WI38 (cell line): ENCODE data around the gene AKT3.

Experiments
- H3K4me3 ChIP-seq: 2 replicates; pipeline ENCODE4 v1.5.1; 2011; ENCODE audit warnings: low read depth, mild to moderate bottlenecking, control low read depth, low read length
- TF ChIP-seq, protein P1 (sequence below): IDR thresholded peaks from 2 replicates; pipeline ENCODE4 v1.5.1; 2012; ENCODE audit warnings: low read depth, mild to moderate bottlenecking, control low read depth, low read length

AKT3 gene

GRCh38 chr1:243474906-243475305 lies 375.1 kb downstream of the AKT3 start:
- no peak overlapping the region for H3K4me3 ChIP-seq
- TF ChIP-seq, protein P1, sequence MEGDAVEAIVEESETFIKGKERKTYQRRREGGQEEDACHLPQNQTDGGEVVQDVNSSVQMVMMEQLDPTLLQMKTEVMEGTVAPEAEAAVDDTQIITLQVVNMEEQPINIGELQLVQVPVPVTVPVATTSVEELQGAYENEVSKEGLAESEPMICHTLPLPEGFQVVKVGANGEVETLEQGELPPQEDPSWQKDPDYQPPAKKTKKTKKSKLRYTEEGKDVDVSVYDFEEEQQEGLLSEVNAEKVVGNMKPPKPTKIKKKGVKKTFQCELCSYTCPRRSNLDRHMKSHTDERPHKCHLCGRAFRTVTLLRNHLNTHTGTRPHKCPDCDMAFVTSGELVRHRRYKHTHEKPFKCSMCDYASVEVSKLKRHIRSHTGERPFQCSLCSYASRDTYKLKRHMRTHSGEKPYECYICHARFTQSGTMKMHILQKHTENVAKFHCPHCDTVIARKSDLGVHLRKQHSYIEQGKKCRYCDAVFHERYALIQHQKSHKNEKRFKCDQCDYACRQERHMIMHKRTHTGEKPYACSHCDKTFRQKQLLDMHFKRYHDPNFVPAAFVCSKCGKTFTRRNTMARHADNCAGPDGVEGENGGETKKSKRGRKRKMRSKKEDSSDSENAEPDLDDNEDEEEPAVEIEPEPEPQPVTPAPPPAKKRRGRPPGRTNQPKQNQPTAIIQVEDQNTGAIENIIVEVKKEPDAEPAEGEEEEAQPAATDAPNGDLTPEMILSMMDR: no peak

GRCh38 chr1:243474136-243474881 lies 375.7 kb downstream of the AKT3 start:
- TF ChIP-seq, protein P1: no peak
- H3K4me3 ChIP-seq: no peak overlapping the region

GRCh38 chr1:243473227-243474135 lies 376.6 kb downstream of the AKT3 start:
- H3K4me3 ChIP-seq: peak overlapping the region; percentile 53
- TF ChIP-seq, protein P1: no peak

DNA sequence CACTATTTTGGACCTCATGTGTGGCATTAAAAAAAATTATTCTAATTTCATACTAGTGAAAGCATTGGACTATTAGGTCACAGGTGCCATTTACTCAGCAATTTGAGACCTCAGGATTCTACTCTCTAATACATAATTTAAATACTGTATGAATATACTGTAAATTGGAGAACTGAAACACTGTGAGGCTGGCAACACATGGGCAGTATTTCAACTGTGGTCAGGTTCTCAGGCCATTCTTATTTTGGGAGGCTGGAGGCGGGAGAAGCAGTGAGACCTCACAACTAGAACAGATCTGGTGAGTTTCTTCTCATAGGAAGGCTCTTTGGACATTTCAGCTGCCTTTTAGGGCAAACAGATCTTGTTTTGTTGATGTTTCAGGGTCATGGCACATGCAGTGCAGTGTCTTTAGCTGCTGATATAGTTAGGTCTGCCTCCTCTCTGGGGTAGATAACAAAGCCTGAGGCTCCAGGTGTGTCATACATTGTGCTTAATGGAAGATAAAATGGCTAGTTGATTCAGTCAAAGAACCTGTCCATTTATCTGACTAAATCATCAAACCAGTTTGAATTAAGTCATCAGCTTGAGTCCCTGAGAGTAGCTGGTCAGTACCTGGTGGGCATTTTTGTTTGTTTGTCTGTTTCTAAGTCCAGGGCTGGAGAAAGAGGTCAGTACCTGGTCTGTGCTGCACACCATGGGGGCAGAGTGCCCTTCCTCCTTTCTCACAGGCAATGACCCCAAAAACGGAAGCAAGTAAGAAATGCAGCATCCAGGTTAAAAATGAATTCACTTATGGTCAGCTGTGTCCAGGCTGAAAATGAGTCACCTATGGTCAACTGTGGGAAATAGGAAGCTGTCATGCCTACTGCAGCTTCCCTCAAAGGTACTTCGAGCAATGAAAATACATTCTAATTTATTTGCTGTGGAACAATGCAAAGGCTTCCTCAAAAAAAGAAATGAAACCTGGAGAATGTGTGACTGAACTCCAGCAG lies 378.0 kb downstream of the AKT3 start:
- TF ChIP-seq, protein P1: no peak

DNA sequence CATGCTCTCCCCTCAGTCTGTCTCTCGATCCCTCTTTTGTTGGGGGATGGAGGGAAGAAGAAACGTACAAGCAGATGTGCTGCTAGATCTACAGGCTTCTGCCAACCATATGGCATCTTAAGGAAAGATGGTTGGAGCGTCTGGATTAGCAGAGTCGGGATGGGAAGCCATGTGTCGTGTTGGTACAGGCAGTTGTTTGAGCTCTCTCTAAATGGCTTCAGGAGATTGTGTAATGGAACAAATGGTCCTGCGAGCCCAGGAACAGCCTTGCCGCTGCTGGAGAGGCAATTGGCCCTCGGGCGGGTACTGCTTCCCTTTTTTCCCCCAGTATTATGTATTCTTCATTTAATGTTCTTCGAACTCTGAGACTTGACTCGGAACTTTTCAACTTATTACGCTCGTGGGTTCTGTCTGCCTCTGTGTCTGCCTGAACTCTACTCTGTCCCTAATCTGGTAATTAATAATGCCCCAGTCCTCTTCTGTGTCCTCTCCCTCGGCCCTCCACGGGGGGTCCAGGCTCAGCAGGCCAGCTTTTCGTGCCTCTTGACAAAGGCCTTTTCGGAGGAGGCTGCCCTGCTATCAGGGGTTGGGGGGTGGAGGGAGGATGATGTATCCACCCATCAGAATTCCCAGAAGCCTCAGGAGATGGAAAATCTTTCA lies 378.9 kb downstream of the AKT3 start:
- TF ChIP-seq, protein P1: no peak
- H3K4me3 ChIP-seq: no peak overlapping the region

More for the DNA sequence above, 378.0 kb downstream of the AKT3 start:
- no peak overlapping the region for H3K4me3 ChIP-seq

GRCh38 chr1:243470502-243470901 lies 379.5 kb downstream of the AKT3 start:
- no peak overlapping the region for H3K4me3 ChIP-seq
- TF ChIP-seq, protein P1: no peak
